Endothelial cell of umbilical vein (primary cell): Measurements from ENCODE around the gene RNLS. TPM values are rescaled to one million over a fixed set of nuclear protein-coding genes. Genes with fewer than 3 reads are reported as not detected.

ENCODE experiments used
- BruUV-seq: library from RNA; stranded (reverse); fragments of 400-500 nt; replicated peaks from 2 replicates; lab custom pipeline; 2021; lab: Mats Ljungman, UMichigan
- CTCF ChIA-PET: fragments of 300-600, 350-600 bp; sonication (Branson Sonifier 250); formaldehyde crosslinking; loops from one replicate; lab custom pipeline; 2021; ENCODE audit warnings: antibody characterized with exemption, inconsistent platforms; lab: Charles Lee
- POLR2A ChIA-PET: fragments of 300-600, 350-600 bp; sonication (Branson Sonifier 250); formaldehyde crosslinking; loops from one replicate; lab custom pipeline; 2021; ENCODE audit warnings: antibody characterized with exemption, inconsistent platforms; lab: Charles Lee
- DNase-seq: peaks from one replicate; pipeline ENCODE4 v3.0.0-alpha.2; 2011; ENCODE audit warnings: low read depth, low spot score
- FAIRE-seq: peaks from 2 replicates; lab custom pipeline; 2011; peaks lifted over from hg19 to GRCh38; lab: Jason Lieb, UNC
- H2AFZ ChIP-seq: 2 replicates; pipeline ENCODE4 v1.6.0; 2012; ENCODE audit warnings: low read depth, low read length, control low read depth, inconsistent platforms
- H3K27ac ChIP-seq: 2 replicates; pipeline ENCODE4 v1.5.1; 2011; ENCODE audit warnings: low read depth, mild to moderate bottlenecking, control low read depth, low read length, moderate library complexity; ENCODE audit not compliant: insufficient read depth
- H3K27me3 ChIP-seq, 2 experiments: 2 replicates each; pipeline versions ENCODE4 v1.6.0 to v1.6.1; 2011; ENCODE audit warnings: low read length in 2 of 2, mixed read lengths in 1 of 2; ENCODE audit not compliant: control insufficient read depth in 2 of 2, insufficient read depth in 2 of 2
- H3K36me3 ChIP-seq, 2 experiments: 2 replicates in 1 of 2; 3 replicates in 1 of 2; pipeline ENCODE4 v1.5.1; 2011; ENCODE audit warnings: low read length in 2 of 2, mild to moderate bottlenecking in 1 of 2, moderate library complexity in 1 of 2; ENCODE audit not compliant: control insufficient read depth in 2 of 2, insufficient read depth in 2 of 2; ENCODE audit errors: extremely low read depth in 1 of 2
- H3K4me1 ChIP-seq: 3 replicates; pipeline ENCODE4 v1.5.1; 2011; ENCODE audit warnings: mild to moderate bottlenecking, low read length; ENCODE audit not compliant: control insufficient read depth, insufficient read depth; ENCODE audit errors: extremely low read depth
- H3K4me2 ChIP-seq: 2 replicates; pipeline ENCODE4 v1.6.1; 2011; ENCODE audit warnings: low read length, control low read depth, mixed read lengths; ENCODE audit not compliant: insufficient read depth
- H3K4me3 ChIP-seq, 3 experiments: fragments of 200-600 bp in 1 of 3; sonication (generic), shearing (Covaris generic) in 1 of 3; replicated peaks in 1 of 3; 2 replicates each; pipeline ENCODE4 v1.5.1; 2011 to 2016; ENCODE audit warnings: control low read depth in 3 of 3, low read length in 3 of 3, mild to moderate bottlenecking in 2 of 3, inconsistent platforms in 1 of 3, low read depth in 1 of 3, moderate library complexity in 1 of 3; ENCODE audit not compliant: insufficient read depth in 1 of 3
- H3K79me2 ChIP-seq: 2 replicates; pipeline ENCODE4 v1.6.0; 2012; ENCODE audit warnings: low read length, inconsistent platforms; ENCODE audit not compliant: control insufficient read depth, insufficient read depth
- H3K9ac ChIP-seq: replicated peaks from 2 replicates; pipeline ENCODE3; 2011; ENCODE audit warnings: low read length, control low read depth; ENCODE audit not compliant: insufficient read depth; ENCODE audit errors: extremely low read depth
- H3K9me1 ChIP-seq: replicated peaks from 3 replicates; pipeline ENCODE4 v1.6.0; 2011; ENCODE audit warnings: mild to moderate bottlenecking, low read length; ENCODE audit not compliant: control insufficient read depth, insufficient read depth; ENCODE audit errors: extremely low read depth
- H3K9me3 ChIP-seq: replicated peaks from 2 replicates; pipeline ENCODE4 v1.5.1; 2012; ENCODE audit warnings: low read length, inconsistent platforms; ENCODE audit not compliant: control insufficient read depth, insufficient read depth
- H4K20me1 ChIP-seq: replicated peaks from 2 replicates; pipeline ENCODE3; 2011; ENCODE audit warnings: mild to moderate bottlenecking, low read length; ENCODE audit not compliant: control insufficient read depth, insufficient read depth; ENCODE audit errors: extremely low read depth
- CTCF ChIP-seq, 2 donors: IDR thresholded peaks; 1 replicate in 1 of 2; 2 replicates in 1 of 2; pipeline ENCODE4 v1.5.1; 2011; ENCODE audit warnings: low read length in 2 of 2, mild to moderate bottlenecking in 2 of 2, moderate library complexity in 2 of 2, control low read depth in 1 of 2, inconsistent platforms in 1 of 2, low read depth in 1 of 2; ENCODE audit not compliant: insufficient read depth in 1 of 2; ENCODE audit errors: extremely low read depth in 1 of 2
- EZH2 ChIP-seq: IDR thresholded peaks from 2 replicates; pipeline ENCODE4 v1.6.1; 2012; ENCODE audit warnings: borderline replicate concordance, low read depth, mild to moderate bottlenecking, moderate library complexity, low read length, inconsistent platforms; ENCODE audit not compliant: severe bottlenecking
- FOS ChIP-seq: IDR thresholded peaks from 2 replicates; pipeline ENCODE4 v1.6.1; 2011; ENCODE audit warnings: mild to moderate bottlenecking, low read length, moderate library complexity, borderline replicate concordance; ENCODE audit not compliant: insufficient read depth
- GATA2 ChIP-seq: IDR thresholded peaks from 2 replicates; pipeline ENCODE4 v1.7.0; 2011; ENCODE audit warnings: low read depth, mild to moderate bottlenecking, moderate library complexity, mixed read lengths, low read length; ENCODE audit not compliant: insufficient read length, insufficient read depth
- MAX ChIP-seq: IDR thresholded peaks from 2 replicates; pipeline ENCODE4 v1.6.1; 2011; ENCODE audit not compliant: insufficient read depth, insufficient read length
- MYC ChIP-seq: IDR thresholded peaks from one replicate; pipeline ENCODE4 v1.6.1; 2011; ENCODE audit warnings: mild to moderate bottlenecking, low read depth, low read length
- POLR2A ChIP-seq: IDR thresholded peaks from 2 replicates; pipeline ENCODE4 v1.6.1; 2012; ENCODE audit warnings: low read depth, mild to moderate bottlenecking, control low read depth, low read length
- POLR2AphosphoS5 ChIP-seq: IDR thresholded peaks from 2 replicates; pipeline ENCODE4 v1.6.1; 2012; ENCODE audit warnings: low read depth, mild to moderate bottlenecking, control low read depth, low read length, moderate library complexity; ENCODE audit not compliant: insufficient read depth
- dilution Hi-C: fragments of 300-500 bp; cut with MboI; formaldehyde crosslinking; loops from one replicate; pipeline ENCODE4 v1.15.0; 2019; ENCODE audit warnings: low sequenced_read_pairs; ENCODE audit not compliant: extremely low pct_ligation_motif_present
- intact Hi-C: fragments of 100-400 bp; cut with micrococcal nuclease; formaldehyde crosslinking; loops from one replicate; pipeline ENCODE4 v1.10.0; 2022
- polyA plus RNA-seq, 4 experiments: library from polyadenylated mRNA; depleted of rRNA in 3 of 4; stranded (reverse) in 3 of 4; unstranded in 1 of 4; fragments of >200 nt; gene quantifications; 2 replicates each; pipeline versions ENCODE4 v1.2.1 to v1.2.3, GENCODE V29; 2011 to 2012; ENCODE audit warnings: missing spikeins in 1 of 4
- total RNA-seq: library from RNA; stranded (reverse); gene quantifications from 2 replicates; pipeline ENCODE4 v1.2.3, GENCODE V29; 2021

The RNLS gene
- total and polyA plus RNA-seq, 2 donors (not counting 3 experiments of a cell fraction or from before 2014, with no cell fraction given), result 2.5 to 4.6 TPM

- H3K27ac ChIP-seq, result no peak overlapping the region
- H4K20me1 ChIP-seq, result no peaks in the 10 kb centered on the region
- intact Hi-C loops, result no loop called here
- H3K36me3 ChIP-seq, result no peaks in the 10 kb centered on the region
- H2AFZ ChIP-seq, result no peak overlapping the region
- no TSS peak for BruUV-seq
- no peak for FAIRE-seq
- no peaks in the 10 kb centered on the region for H3K79me2 ChIP-seq
- POLR2A ChIA-PET, result no interaction called here
- no peaks in the 10 kb centered on the region for H3K4me1 ChIP-seq
- dilution Hi-C loops, result no loop called here
- no peak overlapping the region for H3K4me3 ChIP-seq
- TF ChIP-seq EZH2 (no peak), POLR2AphosphoS5 (no peak), MAX (no peak), CTCF (IDR thresholded peaks at IDR 0.05; ENCODE audit: extremely low read depth in 1 of 2, insufficient read depth in 1 of 2, low read depth in 1 of 2, low read length in 2 of 2) (no peak), POLR2A (no peak), GATA2 (no peak), FOS (no peak), MYC (no peak)
- CTCF ChIA-PET, result no interaction called here
- no peak for DNase-seq
- peaks cover 1 to 2% of the 10 kb centered on the region in 2 experiments for H3K27me3 ChIP-seq
- H3K9me1 ChIP-seq, result no peaks in the 10 kb centered on the region
- H3K9me3 ChIP-seq, result no peaks in the 10 kb centered on the region
- no peak overlapping the region for H3K4me2 ChIP-seq
- H3K9ac ChIP-seq, result no peak overlapping the region
Measured at GRCh38 chr10:88227342-88228018, 355.6 kb downstream of the RNLS start.
